SU-DHL-6 (cell line): Measurements from ENCODE around the gene NOXA1.

Source experiments
- H2AFZ ChIP-seq: fragments of 200-600 bp; sonication (generic); 2 replicates; pipeline ENCODE4 v1.6.1; 2014; ENCODE audit warnings: low read depth, mild to moderate bottlenecking, moderate library complexity, mixed read lengths, antibody characterized with exemption, low read length; ENCODE audit not compliant: severe bottlenecking
- H3F3A ChIP-seq: fragments of 200-600 bp; shearing (Covaris generic); 2 replicates; pipeline ENCODE4 v1.6.0; 2016; ENCODE audit warnings: antibody characterized with exemption, mild to moderate bottlenecking; ENCODE audit not compliant: insufficient read depth
- H3K27ac ChIP-seq: fragments of 200-600 bp; sonication (generic); 2 replicates; pipeline ENCODE4 v1.5.1; 2016; ENCODE audit warnings: low read depth, mild to moderate bottlenecking, low read length, moderate library complexity, mixed read lengths
- H3K27me3 ChIP-seq: fragments of 200-600 bp; sonication (generic), shearing (Covaris generic); 2 replicates; pipeline ENCODE4 v1.6.0; 2014; ENCODE audit warnings: mild to moderate bottlenecking, low read length
- H3K36me3 ChIP-seq: fragments of 200-600 bp; sonication (generic); 2 replicates; pipeline ENCODE4 v1.6.1; 2014; ENCODE audit warnings: mild to moderate bottlenecking, low read length, mixed read lengths
- H3K4me2 ChIP-seq: fragments of 300-600, 200-600 bp; shearing (Covaris generic), sonication (generic); 2 replicates; pipeline ENCODE4 v1.6.0; 2014; ENCODE audit warnings: low read length, low read depth, mild to moderate bottlenecking; ENCODE audit not compliant: poor library complexity, severe bottlenecking
- H3K4me3 ChIP-seq: fragments of 200-600 bp; sonication (generic); 2 replicates; pipeline ENCODE4 v1.5.1; 2014; ENCODE audit warnings: antibody characterized with exemption, low read length, mild to moderate bottlenecking, mixed read lengths; ENCODE audit not compliant: insufficient read depth, poor library complexity, severe bottlenecking
- H3K79me2 ChIP-seq: fragments of 200-600 bp; sonication (generic); 2 replicates; pipeline ENCODE4 v1.6.1; 2014; ENCODE audit warnings: mild to moderate bottlenecking, low read length, moderate library complexity; ENCODE audit not compliant: insufficient read depth
- H3K9ac ChIP-seq: fragments of 200-600 bp; sonication (generic); 2 replicates; pipeline ENCODE4 v1.7.0; 2014; ENCODE audit warnings: mild to moderate bottlenecking, low read length
- H3K9me2 ChIP-seq: fragments of 200-600 bp; sonication (generic); replicated peaks from 2 replicates; pipeline ENCODE4 v1.6.1; 2014; ENCODE audit warnings: low read length; ENCODE audit not compliant: insufficient read depth
- H3K9me3 ChIP-seq: fragments of 200-600 bp; sonication (generic); 2 replicates; pipeline ENCODE4 v1.6.1; 2014; ENCODE audit warnings: low read length, mixed read lengths; ENCODE audit not compliant: insufficient read depth
- H4K20me1 ChIP-seq: fragments of 200-600 bp; sonication (generic); 2 replicates; pipeline ENCODE4 v1.6.1; 2014; ENCODE audit warnings: low read depth, mild to moderate bottlenecking, antibody characterized with exemption, low read length, moderate library complexity, mixed read lengths
- CTCF ChIP-seq: fragments of 200-600 bp; sonication (generic); IDR thresholded peaks from one replicate; pipeline ENCODE4 v1.5.1; 2017; ENCODE audit warnings: antibody characterized with exemption, mild to moderate bottlenecking, low read length, moderate library complexity; ENCODE audit not compliant: insufficient read depth, poor library complexity, severe bottlenecking
- EZH2phosphoT487 ChIP-seq: fragments of 200-600 bp; sonication (generic), shearing (Covaris generic); conservative IDR thresholded peaks from 2 replicates; pipeline ENCODE4 v1.6.1; 2018; ENCODE audit warnings: mild to moderate bottlenecking, antibody characterized with exemption, low read length, moderate library complexity, mixed read lengths

NOXA1 gene

DNA sequence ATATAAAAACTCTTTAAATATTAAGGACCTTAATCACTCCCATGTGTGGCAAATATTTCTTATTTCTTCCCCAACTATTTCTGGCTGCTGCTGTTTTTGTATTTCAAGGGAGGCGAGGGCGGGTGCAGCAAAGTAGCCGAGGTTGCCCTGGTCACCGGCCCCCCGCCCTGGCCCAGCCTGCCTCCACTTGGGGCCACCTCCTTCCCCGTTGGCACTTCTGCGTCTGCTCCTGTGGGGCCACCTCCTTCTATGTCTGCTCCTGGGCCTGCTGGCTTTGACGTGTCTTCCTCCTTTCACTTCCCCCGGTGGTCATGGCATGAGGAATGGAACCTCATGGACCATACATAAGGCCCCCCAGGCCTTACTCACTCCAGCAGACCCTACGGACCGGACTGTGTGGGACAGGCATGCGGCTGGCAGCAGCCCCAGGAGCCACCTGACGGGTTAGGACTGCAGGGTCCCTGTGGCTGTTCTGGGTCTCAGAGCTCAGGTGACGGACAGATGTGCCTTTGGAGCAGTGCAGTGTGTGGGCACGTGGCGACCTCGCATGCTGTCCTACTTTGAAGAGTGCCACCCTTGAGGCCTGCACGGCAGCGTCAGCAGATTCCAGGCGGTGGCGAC is 23.8 kb downstream of the NOXA1 start:
- Histone ChIP-seq H3K9ac (no peak overlapping the region), H3F3A (peaks cover 4% of the 10 kb centered on the region), H3K4me3 (no peak overlapping the region), H3K36me3 (no peaks in the 10 kb centered on the region), H3K4me2 (no peak overlapping the region), H3K79me2 (no peaks in the 10 kb centered on the region), H3K27me3 (no peaks in the 10 kb centered on the region), H3K27ac (no peak overlapping the region), H3K9me3 (no peaks in the 10 kb centered on the region), H3K9me2 (no peaks in the 10 kb centered on the region), H4K20me1 (no peaks in the 10 kb centered on the region), H2AFZ (no peak overlapping the region)
- TF ChIP-seq EZH2phosphoT487 = no peak
- no peak for TF ChIP-seq CTCF

DNA sequence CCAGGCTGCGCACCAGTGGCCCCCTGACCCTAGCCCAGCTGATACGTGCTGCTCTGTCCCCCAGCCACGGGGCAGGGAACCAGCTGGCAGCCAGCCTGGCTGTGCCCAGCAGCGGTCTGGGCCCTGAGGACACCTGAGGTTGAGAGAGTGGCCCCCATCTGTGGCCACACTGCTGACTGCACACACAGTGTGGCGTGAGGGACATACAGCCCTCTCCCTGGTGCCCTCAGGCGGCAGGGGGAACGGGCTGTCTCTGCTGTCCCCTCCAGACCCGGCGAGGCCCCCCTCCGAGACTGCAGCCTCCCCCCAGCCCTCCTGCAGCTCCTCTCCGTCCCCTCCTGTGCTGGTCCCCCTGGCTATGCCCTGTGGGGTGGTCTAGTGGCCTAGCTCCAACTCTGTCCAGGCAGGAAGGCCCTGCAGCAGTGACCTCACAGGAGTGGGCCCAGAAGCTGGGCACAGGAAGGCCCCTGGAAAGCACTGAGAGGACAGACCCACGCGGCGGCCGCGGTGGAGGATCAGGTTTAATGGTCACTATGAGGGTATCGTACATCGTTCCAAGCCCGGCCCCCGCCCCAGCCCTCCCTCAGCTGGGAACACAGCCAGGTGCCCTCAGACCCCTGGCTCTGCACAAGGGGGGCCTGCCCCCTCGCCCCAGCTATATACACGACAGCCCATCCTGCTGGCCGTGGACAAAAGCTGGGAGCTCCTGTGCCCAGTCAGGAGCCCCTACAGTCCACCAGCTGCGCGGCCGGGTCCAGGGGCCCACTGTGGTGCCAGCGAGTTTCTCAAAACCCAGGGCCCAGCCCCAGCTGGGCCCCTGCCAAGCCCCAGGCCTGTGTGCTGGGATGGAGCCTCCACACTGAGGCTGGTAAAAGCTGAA is 24.8 kb downstream of the NOXA1 start:
- Histone ChIP-seq H3K4me2 (no peak overlapping the region), H3K36me3 (no peaks in the 10 kb centered on the region), H3K9ac (no peak overlapping the region), H3K27ac (no peak overlapping the region), H3F3A (no peaks in the 10 kb centered on the region; the same call in 1 of the 2 replicates), H3K79me2 (no peaks in the 10 kb centered on the region), H4K20me1 (no peaks in the 10 kb centered on the region), H3K27me3 (no peaks in the 10 kb centered on the region), H3K4me3 (no peak overlapping the region), H3K9me2 (no peaks in the 10 kb centered on the region), H2AFZ (no peak overlapping the region), H3K9me3 (no peaks in the 10 kb centered on the region)
- TF ChIP-seq EZH2phosphoT487 = no peak
- TF ChIP-seq CTCF = no peak

- no peak for TF ChIP-seq EZH2phosphoT487
- no peak for TF ChIP-seq CTCF
- Histone ChIP-seq H3K27ac (no peak overlapping the region), H3K9ac (no peak overlapping the region)
These were observed 25.4 kb downstream of the NOXA1 start for GRCh38 chr9:137448602-137448962.

More at GRCh38 chr9:137448602-137448962, 25.4 kb downstream of the NOXA1 start:
- no peaks in the 10 kb centered on the region for H3K9me3 ChIP-seq
- no peak overlapping the region for H3K4me2 ChIP-seq
- no peaks in the 10 kb centered on the region for H4K20me1 ChIP-seq
- no peaks in the 10 kb centered on the region for H3K36me3 ChIP-seq
- H3F3A ChIP-seq = no peaks in the 10 kb centered on the region; the same call in 1 of the 2 replicates
- no peak overlapping the region for H2AFZ ChIP-seq
- no peaks in the 10 kb centered on the region for H3K9me2 ChIP-seq
- H3K79me2 ChIP-seq = no peaks in the 10 kb centered on the region
- no peak overlapping the region for H3K4me3 ChIP-seq
- no peaks in the 10 kb centered on the region for H3K27me3 ChIP-seq
